Measurements from ENCODE around the gene POLG2. TPM values are rescaled to one million over a fixed set of nuclear protein-coding genes. Genes with fewer than 3 reads are reported as not detected.
"Not testable (repeated sequence)": the region's sequence is repeated elsewhere in the genome, so short reads cannot be mapped to it uniquely, and the experiment has no call there.

POLG2 gene
- polyA plus RNA-seq, 4 donors: 3.2 to 23.9 (median 6.2) TPM

DNA sequence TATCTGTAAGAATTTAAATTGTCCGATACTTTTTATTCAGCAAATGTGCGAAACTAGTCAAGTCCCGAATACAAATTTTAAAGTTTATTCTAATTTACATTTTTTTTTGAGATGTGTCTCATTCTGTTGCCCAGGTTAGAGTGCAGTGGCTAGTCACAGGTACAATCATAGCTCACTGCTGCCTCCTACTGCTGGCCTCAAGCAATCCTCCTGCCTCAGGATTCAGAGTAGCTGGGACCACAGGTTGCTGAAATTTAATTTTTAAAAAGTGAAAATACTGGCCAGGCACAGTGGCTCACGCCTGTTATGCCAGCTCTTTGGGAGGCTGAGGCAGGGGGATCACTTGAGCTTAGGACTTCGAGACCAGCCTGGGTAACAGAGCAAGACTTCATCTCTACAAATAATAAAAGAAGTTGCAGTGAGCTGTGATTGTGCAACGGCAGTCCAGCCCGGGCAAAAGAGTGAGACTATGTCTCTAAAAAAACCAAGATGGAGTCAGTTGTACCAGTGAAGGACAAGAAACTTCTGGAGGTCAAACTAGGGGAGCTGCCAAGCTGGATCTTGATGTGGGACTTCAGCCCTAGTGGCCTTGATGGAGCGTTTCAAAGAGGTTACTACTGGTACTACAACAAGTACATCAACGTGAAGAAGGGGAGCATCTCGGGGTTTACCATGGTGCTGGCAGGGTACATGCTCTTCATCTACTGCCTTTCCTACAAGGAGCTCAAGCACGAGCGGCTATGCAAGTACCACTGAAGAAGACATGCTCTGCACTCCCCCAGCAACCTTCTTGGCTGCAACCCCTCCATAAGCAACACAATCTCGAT is 5.6 kb downstream of the POLG2 start:
- Histone ChIP-seq H3K4me1 (ENCODE audit: control insufficient read depth in 3 of 3, insufficient read depth in 2 of 3, low read depth in 1 of 3, low read length in 2 of 3) (peaks cover 0 to 6% (median 0%) of the 10 kb centered on the region in 3 donors), H3K27me3 (ENCODE audit: control insufficient read depth in 3 of 3, insufficient read depth in 3 of 3, low read length in 3 of 3) (no peaks in the 10 kb centered on the region), H3K4me3 (ENCODE audit: low read depth in 1 of 3, low read length in 3 of 3) (no peak overlapping the region), H3K36me3 (ENCODE audit: control insufficient read depth in 3 of 3, insufficient read depth in 2 of 3, low read depth in 1 of 3, low read length in 3 of 3) (peaks cover 0 to 30% (median 2%) of the 10 kb centered on the region in 3 donors), H3K27ac (ENCODE audit: low read depth in 1 of 3, low read length in 2 of 3) (no peak overlapping the region), H3K9me3 (ENCODE audit: control insufficient read depth in 2 of 2, insufficient read depth in 1 of 2, low read depth in 1 of 2, low read length in 1 of 2) (no peaks in the 10 kb centered on the region)
- DNase-seq (peak in 1 of 2 donors; percentile 45), FAIRE-seq (no peak)
- 91 to 95% (median 93%) methylated on average over 13 of the region's 13 CpGs for WGBS, 3 donors

DNA sequence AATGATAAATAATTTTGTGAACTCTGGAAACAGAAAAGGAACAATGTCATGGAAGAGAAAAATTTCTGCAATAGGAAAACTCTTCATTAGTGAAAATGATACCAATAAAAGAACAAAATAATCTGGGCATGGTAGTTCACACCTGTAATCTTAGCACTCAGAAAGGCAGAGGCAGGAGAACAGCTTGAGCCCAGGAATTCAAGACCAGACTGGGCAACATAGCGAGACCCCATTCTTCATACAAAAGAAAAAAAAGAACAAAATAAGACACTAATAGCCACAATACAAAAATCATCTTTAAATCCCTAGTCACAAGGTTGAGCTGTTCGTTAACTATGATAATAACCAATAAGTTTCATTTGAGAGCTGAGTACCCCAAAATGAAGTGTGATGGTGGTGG is 8.6 kb downstream of the POLG2 start:
- Histone ChIP-seq H3K4me1 (ENCODE audit: control insufficient read depth in 3 of 3, insufficient read depth in 2 of 3, low read depth in 1 of 3, low read length in 2 of 3) (no peaks in the 10 kb centered on the region), H3K9me3 (ENCODE audit: control insufficient read depth in 2 of 2, insufficient read depth in 1 of 2, low read depth in 1 of 2, low read length in 1 of 2) (no peaks in the 10 kb centered on the region), H3K4me3 (ENCODE audit: low read depth in 1 of 3, low read length in 3 of 3) (no peak overlapping the region), H3K27ac (ENCODE audit: low read depth in 1 of 3, low read length in 2 of 3) (no peak overlapping the region), H3K27me3 (ENCODE audit: control insufficient read depth in 3 of 3, insufficient read depth in 3 of 3, low read length in 3 of 3) (no peaks in the 10 kb centered on the region), H3K36me3 (ENCODE audit: control insufficient read depth in 3 of 3, insufficient read depth in 2 of 3, low read depth in 1 of 3, low read length in 3 of 3) (peaks cover 4 to 46% (median 5%) of the 10 kb centered on the region in 3 donors)
- DNase-seq: no peak
- 93 to 98% (median 96%) methylated on average over 2 of the region's 2 CpGs for WGBS, 3 donors
- no peak for FAIRE-seq

DNA sequence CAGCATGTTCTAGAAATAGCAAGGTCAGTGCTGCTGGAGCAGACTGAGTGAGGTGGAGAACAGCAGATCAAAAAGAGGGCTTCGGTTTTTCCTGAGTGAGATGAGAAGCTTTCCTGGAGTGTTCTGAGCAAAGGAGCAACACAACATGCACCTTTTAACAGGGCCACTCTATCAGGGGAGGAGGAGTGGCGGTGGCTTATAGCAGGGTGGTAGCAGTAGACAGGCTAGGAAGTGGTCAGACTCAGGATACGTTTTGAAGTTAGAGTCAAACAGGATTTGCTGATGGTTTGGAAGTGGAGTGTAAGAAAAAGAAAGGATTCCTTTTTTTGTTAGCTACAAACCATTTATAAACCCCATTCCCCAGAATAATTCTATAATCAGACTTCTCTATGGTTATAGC is 12.5 kb downstream of the POLG2 start:
- Histone ChIP-seq H3K9me3 (ENCODE audit: control insufficient read depth in 2 of 2, insufficient read depth in 1 of 2, low read depth in 1 of 2, low read length in 1 of 2) (no peaks in the 10 kb centered on the region), H3K27ac (ENCODE audit: low read depth in 1 of 3, low read length in 2 of 3) (no peak overlapping the region), H3K27me3 (ENCODE audit: control insufficient read depth in 3 of 3, insufficient read depth in 3 of 3, low read length in 3 of 3) (no peaks in the 10 kb centered on the region), H3K4me1 (ENCODE audit: control insufficient read depth in 3 of 3, insufficient read depth in 2 of 3, low read depth in 1 of 3, low read length in 2 of 3) (no peaks in the 10 kb centered on the region), H3K4me3 (ENCODE audit: low read depth in 1 of 3, low read length in 3 of 3) (no peak overlapping the region), H3K36me3 (ENCODE audit: control insufficient read depth in 3 of 3, insufficient read depth in 2 of 3, low read depth in 1 of 3, low read length in 3 of 3) (peaks cover 4 to 34% (median 5%) of the 10 kb centered on the region in 3 donors)
- WGBS, 3 donors: 81 to 94% (median 90%) methylated on average over 3 of the region's 3 CpGs
- FAIRE-seq (no peak), DNase-seq (no peak)

DNA sequence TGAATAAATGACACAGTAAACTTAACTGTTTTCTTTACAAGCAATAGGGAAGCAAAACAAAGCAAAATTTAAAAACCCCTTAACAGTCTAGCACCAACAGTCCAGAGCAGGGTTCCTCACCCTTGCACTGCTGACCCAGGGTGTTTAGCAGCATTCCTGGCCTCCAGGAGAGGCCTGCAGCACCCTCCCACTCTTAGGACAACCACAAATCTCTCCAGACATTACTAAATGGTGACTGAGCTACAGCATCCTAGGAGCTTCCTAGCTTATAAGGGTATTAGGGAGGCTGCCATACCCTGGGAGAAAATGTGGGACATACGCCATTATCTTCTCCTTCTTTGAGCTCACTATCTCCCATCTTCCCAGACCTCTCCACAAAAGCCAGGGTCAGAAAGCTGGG is 15.9 kb downstream of the POLG2 start:
- Histone ChIP-seq H3K27ac (ENCODE audit: low read depth in 1 of 3, low read length in 2 of 3) (no peak overlapping the region), H3K9me3 (ENCODE audit: control insufficient read depth in 2 of 2, insufficient read depth in 1 of 2, low read depth in 1 of 2, low read length in 1 of 2) (no peaks in the 10 kb centered on the region), H3K4me1 (ENCODE audit: control insufficient read depth in 3 of 3, insufficient read depth in 2 of 3, low read depth in 1 of 3, low read length in 2 of 3) (no peaks in the 10 kb centered on the region), H3K27me3 (ENCODE audit: control insufficient read depth in 3 of 3, insufficient read depth in 3 of 3, low read length in 3 of 3) (no peaks in the 10 kb centered on the region), H3K4me3 (ENCODE audit: low read depth in 1 of 3, low read length in 3 of 3) (no peak overlapping the region), H3K36me3 (ENCODE audit: control insufficient read depth in 3 of 3, insufficient read depth in 2 of 3, low read depth in 1 of 3, low read length in 3 of 3) (peaks cover 4 to 26% (median 5%) of the 10 kb centered on the region in 3 donors)
- no peak for FAIRE-seq
- WGBS, 3 donors: 95 to 100% (median 100%) methylated on average over 1 of the region's 1 CpG
- DNase-seq: no peak

DNA sequence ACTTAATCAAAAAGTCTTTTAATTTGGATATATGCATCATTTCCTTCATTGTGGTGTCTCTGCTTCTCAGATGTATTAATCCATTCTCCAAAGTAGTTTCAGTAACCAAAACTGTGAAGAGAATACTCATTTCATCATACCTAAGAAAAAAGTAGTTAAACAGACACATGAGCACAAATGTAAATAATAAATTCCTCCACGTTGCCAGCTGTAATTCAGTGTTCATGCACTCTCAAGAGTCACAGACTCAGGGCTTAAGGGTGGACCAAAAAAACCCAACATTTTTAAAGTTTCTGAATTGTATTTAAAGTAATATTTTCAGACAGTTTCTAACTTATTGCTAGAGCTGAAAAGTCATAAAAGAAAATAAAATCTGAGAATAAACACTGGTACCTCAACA is 19.0 kb downstream of the POLG2 start:
- 16 to 38% (median 36%) methylated on average over 1 of the region's 1 CpG for WGBS, 3 donors
- no peak for FAIRE-seq
- DNase-seq: no peak
- no peaks in the 10 kb centered on the region for H3K4me1 ChIP-seq (ENCODE audit: control insufficient read depth in 3 of 3, insufficient read depth in 2 of 3, low read depth in 1 of 3, low read length in 2 of 3)
- H3K9me3 ChIP-seq (ENCODE audit: control insufficient read depth in 2 of 2, insufficient read depth in 1 of 2, low read depth in 1 of 2, low read length in 1 of 2): no peaks in the 10 kb centered on the region
- peaks cover 0 to 8% (median 2%) of the 10 kb centered on the region in 3 donors for H3K36me3 ChIP-seq (ENCODE audit: control insufficient read depth in 3 of 3, insufficient read depth in 2 of 3, low read depth in 1 of 3, low read length in 3 of 3)
- H3K27ac ChIP-seq (ENCODE audit: low read depth in 1 of 3, low read length in 2 of 3): no peak overlapping the region
- H3K4me3 ChIP-seq (ENCODE audit: low read depth in 1 of 3, low read length in 3 of 3): no peak overlapping the region
- no peaks in the 10 kb centered on the region for H3K27me3 ChIP-seq (ENCODE audit: control insufficient read depth in 3 of 3, insufficient read depth in 3 of 3, low read length in 3 of 3)

DNA sequence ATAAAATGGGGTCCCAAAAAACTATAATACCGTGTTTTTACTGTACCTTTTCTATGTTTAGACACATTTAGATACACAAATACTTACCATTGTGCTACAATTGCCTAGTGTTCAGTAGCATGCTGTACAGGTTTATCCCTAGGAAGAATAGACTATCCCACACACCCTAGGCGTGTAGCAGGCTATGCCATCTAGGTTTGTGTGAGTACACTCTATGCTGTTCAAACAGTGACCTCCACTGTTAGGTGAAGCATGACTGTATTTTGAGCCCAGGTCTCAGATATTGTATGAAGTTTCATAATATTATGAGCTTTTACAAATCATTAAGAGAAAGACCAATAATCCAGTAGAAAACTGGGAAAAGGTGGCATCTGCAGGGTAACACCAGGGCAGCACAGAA is 24.3 kb downstream of the POLG2 start:
- Histone ChIP-seq H3K27me3 (ENCODE audit: control insufficient read depth in 3 of 3, insufficient read depth in 3 of 3, low read length in 3 of 3) (no peaks in the 10 kb centered on the region), H3K4me1 (ENCODE audit: control insufficient read depth in 3 of 3, insufficient read depth in 2 of 3, low read depth in 1 of 3, low read length in 2 of 3) (no peaks in the 10 kb centered on the region), H3K4me3 (ENCODE audit: low read depth in 1 of 3, low read length in 3 of 3) (no peak overlapping the region), H3K9me3 (ENCODE audit: control insufficient read depth in 2 of 2, insufficient read depth in 1 of 2, low read depth in 1 of 2, low read length in 1 of 2) (no peaks in the 10 kb centered on the region), H3K27ac (ENCODE audit: low read depth in 1 of 3, low read length in 2 of 3) (no peak overlapping the region), H3K36me3 (ENCODE audit: control insufficient read depth in 3 of 3, insufficient read depth in 2 of 3, low read depth in 1 of 3, low read length in 3 of 3) (peaks cover 0 to 2% (median 0%) of the 10 kb centered on the region in 3 donors)
- DNase-seq (no peak), FAIRE-seq (no peak)
- WGBS, 3 donors: 89 to 95% (median 94%) methylated on average over 2 of the region's 2 CpGs

DNA sequence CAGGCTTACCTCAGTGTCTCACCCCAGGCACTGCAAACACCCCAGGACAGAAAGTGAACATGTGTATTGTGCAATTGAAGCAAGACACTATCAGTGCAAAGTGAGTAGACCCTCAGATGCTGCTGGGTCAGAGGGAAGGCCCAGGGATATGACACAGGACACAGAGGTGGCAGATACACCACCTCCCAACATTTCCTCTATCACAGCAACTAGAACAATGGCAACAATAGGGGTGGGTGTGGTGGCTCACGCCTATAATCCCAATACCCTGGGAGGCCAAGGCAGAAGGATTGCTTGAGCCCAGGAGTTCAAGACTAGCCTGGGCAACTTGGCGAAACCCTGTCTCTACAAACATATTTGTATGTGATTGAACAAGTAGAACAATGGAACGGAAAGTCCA is 25.4 kb downstream of the POLG2 start:
- no peak overlapping the region for H3K4me3 ChIP-seq (ENCODE audit: low read depth in 1 of 3, low read length in 3 of 3)
- no peaks in the 10 kb centered on the region for H3K9me3 ChIP-seq (ENCODE audit: control insufficient read depth in 2 of 2, insufficient read depth in 1 of 2, low read depth in 1 of 2, low read length in 1 of 2)
- FAIRE-seq: no peak
- peaks cover 0 to 2% (median 0%) of the 10 kb centered on the region in 3 donors for H3K36me3 ChIP-seq (ENCODE audit: control insufficient read depth in 3 of 3, insufficient read depth in 2 of 3, low read depth in 1 of 3, low read length in 3 of 3)
- H3K27me3 ChIP-seq (ENCODE audit: control insufficient read depth in 3 of 3, insufficient read depth in 3 of 3, low read length in 3 of 3): no peaks in the 10 kb centered on the region
- WGBS, 3 donors: 90 to 94% (median 94%) methylated on average over 3 of the region's 3 CpGs
- no peak overlapping the region for H3K27ac ChIP-seq (ENCODE audit: low read depth in 1 of 3, low read length in 2 of 3)
- H3K4me1 ChIP-seq (ENCODE audit: control insufficient read depth in 3 of 3, insufficient read depth in 2 of 3, low read depth in 1 of 3, low read length in 2 of 3): no peaks in the 10 kb centered on the region
- DNase-seq: no peak

DNA sequence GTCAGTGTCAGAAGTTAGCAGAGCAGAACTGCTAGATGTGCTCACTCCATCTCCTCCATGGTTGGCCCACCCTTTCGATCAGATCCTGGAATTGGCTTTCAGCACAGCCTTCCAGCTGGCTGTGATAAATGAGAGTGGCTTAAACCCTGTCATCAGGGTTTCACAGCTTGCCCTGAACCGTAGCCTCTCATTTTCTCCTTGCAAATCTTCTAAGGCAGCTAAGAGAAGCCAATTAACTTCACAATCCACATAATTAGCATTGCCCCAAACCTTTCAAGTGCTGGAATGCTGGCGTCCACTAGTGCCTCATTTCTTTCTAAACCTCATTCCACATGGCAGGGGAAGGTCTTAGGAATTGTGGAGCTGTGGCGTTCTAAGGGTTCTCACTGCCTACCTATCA is 26.2 kb downstream of the POLG2 start:
- no peak for FAIRE-seq
- H3K4me3 ChIP-seq (ENCODE audit: low read depth in 1 of 3, low read length in 3 of 3): no peak overlapping the region
- no peaks in the 10 kb centered on the region for H3K36me3 ChIP-seq (ENCODE audit: control insufficient read depth in 3 of 3, insufficient read depth in 2 of 3, low read depth in 1 of 3, low read length in 3 of 3)
- no peaks in the 10 kb centered on the region for H3K9me3 ChIP-seq (ENCODE audit: control insufficient read depth in 2 of 2, insufficient read depth in 1 of 2, low read depth in 1 of 2, low read length in 1 of 2)
- DNase-seq: no peak
- H3K27me3 ChIP-seq (ENCODE audit: control insufficient read depth in 3 of 3, insufficient read depth in 3 of 3, low read length in 3 of 3): no peaks in the 10 kb centered on the region
- no peaks in the 10 kb centered on the region for H3K4me1 ChIP-seq (ENCODE audit: control insufficient read depth in 3 of 3, insufficient read depth in 2 of 3, low read depth in 1 of 3, low read length in 2 of 3)
- 73 to 87% (median 78%) methylated on average over 4 of the region's 4 CpGs for WGBS, 3 donors
- no peak overlapping the region for H3K27ac ChIP-seq (ENCODE audit: low read depth in 1 of 3, low read length in 2 of 3)

DNA sequence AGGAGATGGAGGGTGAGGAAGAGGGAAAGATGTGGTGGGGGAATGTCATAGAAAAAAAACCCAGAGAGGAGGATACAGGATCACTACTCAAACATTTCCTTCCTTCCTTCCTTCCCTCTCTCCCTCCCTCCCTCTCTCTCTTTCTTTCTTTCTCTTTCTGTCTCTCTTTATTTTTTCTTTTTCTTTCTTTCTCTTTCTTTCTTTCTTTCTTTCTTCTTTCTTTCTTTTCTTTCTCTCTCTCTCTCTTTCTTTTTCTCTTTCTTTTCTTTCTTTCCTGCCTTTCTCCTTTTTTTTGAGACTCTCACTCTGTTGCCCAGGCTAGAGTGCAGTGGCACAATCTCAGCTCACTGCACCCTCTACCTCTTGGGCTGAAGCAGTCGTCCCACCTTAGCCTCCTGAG is 30.0 kb downstream of the POLG2 start:
- H3K4me3 ChIP-seq (ENCODE audit: low read depth in 1 of 3, low read length in 3 of 3); H3K9me3 ChIP-seq (ENCODE audit: control insufficient read depth in 2 of 2, insufficient read depth in 1 of 2, low read depth in 1 of 2, low read length in 1 of 2); DNase-seq; H3K27me3 ChIP-seq (ENCODE audit: control insufficient read depth in 3 of 3, insufficient read depth in 3 of 3, low read length in 3 of 3); H3K27ac ChIP-seq (ENCODE audit: low read depth in 1 of 3, low read length in 2 of 3); H3K36me3 ChIP-seq (ENCODE audit: control insufficient read depth in 3 of 3, insufficient read depth in 2 of 3, low read depth in 1 of 3, low read length in 3 of 3); FAIRE-seq; H3K4me1 ChIP-seq (ENCODE audit: control insufficient read depth in 3 of 3, insufficient read depth in 2 of 3, low read depth in 1 of 3, low read length in 2 of 3): not testable (repeated sequence)
- WGBS, 3 donors: 69 to 71% (median 70%) methylated on average over 1 of the region's 1 CpG

Data from small intestine (tissue), 7 donors.